GM18508 (cell line): Measurements from ENCODE around the gene ZBTB7A.
A peak's percentile ranks its signal among the peaks of the same experiment; 100 is the strongest.
"Not testable (repeated sequence)": the region's sequence is repeated elsewhere in the genome, so short reads cannot be mapped to it uniquely, and the experiment has no call there.

Source experiments
- ATAC-seq: cut with Tn5 transposase; IDR thresholded peaks from one replicate; pipeline ENCODE4 v1.9.1; 2021; ENCODE audit warnings: moderate number of reproducible peaks; ENCODE audit not compliant: insufficient read depth, unreplicated experiment

ZBTB7A gene

DNA sequence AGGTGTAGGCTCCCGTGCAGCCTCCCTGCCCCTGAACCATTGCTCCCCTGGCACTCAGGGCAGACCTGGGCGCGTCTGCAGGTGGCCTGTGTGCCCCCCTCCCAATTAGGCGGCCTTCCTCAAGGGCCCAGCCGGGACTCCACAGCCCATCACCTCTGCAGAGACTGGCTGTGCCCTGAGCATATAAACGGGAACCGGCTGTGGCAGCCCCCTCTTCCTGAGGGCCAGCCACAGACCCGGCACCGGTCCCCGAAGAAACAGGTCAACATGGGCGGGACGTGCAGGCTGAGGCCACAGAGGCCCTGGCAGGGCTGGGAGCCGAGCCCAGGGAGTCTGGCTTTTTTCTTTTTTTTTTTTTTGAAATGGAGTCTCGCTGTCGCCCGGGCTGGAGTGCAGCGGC is 47.1 kb downstream of the ZBTB7A start:
- ATAC-seq: no peak

DNA sequence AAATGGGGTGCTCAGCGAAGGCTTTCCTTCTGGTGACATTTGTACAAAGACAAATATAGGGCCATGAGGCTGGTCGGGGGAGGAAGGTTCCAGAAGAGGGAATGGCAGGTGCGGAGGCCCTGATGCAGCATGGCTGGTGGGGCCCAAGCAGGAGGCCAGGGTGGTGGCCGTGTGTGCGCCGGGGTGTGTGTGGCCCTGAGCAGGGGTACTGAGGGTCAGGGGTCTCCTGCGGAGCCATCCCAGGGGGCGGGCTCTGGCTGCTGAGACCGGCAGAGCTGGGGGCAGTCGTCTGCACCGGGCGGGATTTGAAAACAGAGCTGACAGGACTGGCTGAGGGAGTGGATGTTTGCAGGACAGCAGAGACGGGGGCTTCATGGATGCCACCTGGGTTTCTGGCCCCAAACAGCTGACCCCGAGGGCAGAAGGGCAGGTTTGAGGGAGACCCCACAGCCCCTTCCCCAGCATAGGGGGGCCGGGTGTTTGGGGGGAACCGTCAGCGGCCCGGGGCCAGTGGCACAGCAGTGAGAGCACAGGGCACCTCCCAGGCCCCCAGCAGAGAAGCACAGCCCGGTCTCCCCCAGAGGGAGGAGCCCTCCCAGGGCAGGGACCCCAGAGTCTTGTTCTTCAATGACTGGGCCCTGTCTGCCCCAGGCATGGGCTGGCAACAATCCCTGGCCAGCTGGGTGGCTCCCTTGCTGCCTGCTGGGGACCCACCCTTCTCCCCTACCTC is 47.8 kb downstream of the ZBTB7A start:
- ATAC-seq: no peak

DNA sequence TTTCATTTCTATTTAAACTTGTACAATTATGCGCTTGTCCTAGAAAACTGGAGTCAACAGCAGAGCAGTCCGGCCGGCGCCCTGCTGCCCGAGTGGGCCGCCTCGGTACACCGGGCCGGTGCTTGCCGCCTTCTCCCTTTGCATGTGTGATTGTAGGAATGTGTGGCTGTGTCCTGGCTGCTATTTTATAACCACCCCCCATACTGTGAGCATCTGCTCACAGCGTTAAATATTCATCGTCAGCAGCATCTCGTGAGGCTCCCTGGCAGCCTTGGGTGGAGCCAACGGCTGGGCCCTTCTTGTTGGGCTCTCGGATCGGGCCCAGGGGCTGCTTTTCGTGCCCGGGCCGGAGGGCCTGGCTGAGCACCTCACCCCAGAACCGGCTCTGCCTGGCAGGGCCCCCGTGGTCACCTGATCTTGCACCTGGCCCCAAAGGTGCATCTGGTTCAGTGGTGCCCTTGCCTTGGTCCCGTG is 48.5 kb downstream of the ZBTB7A start:
- ATAC-seq: no peak

DNA sequence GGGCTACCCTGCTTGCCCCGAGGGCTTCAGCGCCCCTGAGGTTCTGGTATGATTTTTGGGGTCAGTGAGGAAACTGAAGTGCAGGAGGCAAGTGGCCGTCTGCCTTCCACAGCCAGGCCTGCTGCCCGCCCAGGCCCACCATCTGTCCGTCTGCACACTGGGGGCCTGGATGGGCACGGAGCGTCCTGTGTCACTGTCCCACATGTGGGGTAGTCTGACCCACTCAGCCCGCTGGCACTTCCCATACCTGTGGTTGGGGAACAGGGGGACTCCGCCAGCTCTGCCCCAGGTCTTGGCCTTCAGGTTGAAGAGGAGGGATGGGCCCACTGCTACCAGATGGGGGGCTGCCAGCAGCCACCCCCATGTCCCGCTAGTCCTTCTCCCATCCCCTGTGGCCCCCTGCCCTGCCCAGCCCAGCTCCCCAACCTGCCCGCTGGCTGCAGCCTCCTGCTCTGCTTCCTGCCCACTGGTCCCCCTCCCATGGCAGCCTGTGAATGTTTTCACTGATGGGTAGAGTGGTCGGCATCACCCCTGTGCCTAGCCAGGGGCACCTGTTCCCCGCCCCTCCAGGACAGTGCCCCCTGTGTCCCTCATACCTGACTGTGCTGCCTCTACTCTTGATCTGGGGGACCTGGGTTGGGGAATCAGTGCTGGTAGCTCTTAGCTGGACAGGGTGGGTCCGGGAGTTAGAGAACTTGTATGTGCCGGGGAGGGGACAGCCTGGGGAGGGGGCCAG is 49.6 kb downstream of the ZBTB7A start:
- ATAC-seq: no peak

DNA sequence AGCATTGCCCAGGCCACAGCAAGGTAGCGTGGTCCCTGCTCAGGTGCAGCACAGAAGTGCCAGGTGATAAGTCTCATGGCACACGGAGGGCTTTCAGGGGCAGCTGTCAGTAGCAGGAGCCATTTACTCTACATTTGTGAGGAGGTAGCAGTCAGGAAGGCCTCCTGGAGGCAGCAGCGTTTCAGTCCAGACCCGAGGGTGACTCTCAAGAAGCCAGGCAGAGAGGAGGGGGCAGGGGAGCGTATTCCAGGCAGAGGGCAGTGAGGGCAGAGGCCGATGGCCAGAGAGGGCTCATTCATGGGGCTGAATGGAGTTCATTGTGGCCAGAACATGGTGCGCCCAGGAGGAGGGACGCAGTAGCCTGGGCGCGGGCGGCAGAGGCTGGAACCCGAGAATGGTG is 50.2 kb downstream of the ZBTB7A start:
- no peak for ATAC-seq

DNA sequence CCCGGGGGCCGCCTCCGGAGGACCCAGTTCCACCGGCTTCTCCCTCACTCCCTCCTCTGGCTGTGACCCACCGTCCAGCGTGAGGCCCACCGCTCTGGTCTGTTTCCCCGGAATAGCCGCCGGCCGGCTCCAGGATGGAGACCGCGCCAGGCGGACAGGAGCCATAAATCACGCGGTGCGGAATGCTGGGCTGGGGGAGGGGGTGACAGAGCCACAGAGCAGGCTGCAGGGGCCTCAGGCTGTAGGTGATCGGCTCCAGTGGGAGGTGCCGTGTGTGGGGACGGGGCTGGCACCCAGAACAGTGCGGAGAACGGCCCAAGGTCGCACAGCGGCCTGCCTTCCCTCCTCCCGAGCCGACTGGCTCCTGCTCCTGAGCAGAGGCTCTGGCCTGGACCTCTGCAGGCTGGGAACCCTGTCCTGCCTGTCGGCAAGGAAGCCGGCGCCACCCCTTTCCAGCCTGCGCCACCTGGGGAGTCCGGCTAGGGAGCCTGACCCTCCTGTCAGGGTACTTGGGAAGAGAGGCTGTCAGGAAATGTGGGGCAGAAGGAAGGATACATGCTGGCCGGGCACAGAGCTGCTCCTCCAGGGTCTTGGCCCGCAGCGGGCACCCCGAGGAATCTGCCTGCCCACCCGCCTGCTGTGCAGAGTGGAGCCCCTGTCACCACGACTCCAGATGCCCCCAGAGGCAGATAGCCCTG is 50.8 kb downstream of the ZBTB7A start:
- no peak for ATAC-seq

DNA sequence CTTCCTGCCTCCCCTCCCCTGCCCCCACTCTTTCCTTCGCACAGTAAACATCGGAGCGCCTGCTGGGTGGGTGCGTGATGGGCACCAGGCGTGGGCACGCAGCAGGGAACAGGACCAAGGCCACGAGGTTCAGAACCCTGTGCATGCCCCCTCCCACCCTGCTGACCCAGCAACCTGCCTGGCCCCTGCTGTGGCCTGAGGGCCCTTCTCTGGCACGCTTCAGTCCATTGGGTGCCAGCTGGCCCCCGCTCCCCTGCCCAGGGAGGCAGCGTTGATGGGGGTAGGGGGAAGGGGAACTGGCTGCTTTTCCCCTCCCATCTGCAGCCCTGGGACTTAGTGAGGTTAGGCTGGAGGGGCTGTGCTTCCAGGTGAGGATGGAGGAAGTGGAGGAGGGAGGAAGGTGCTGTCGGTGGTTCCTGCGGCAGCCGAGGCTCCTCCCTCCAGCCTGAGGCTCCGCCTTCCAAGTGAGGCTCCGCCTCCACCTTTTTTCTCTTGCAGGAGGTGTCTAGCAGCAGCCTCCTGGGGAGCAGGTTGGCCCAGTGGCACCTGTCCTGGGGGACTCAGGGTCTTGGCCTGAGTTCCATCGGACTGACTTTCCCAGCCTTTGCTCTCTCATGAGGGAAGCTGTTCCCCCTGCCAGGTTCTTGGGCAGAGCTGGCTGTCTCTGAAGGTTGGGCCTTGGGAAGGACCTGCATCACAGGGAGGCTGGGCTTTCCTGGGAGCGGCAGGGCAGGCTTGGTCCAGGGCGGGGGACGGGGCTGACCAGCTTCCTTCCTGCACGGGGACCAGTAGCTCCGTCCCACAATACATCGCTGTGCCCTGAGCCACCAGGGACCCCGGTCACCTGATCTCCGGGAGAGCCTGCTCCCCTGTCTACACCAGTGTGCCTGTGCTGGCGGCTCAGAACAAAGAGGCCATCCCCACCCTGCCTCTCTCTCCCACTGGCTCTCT is 51.9 kb downstream of the ZBTB7A start:
- ATAC-seq: no peak

DNA sequence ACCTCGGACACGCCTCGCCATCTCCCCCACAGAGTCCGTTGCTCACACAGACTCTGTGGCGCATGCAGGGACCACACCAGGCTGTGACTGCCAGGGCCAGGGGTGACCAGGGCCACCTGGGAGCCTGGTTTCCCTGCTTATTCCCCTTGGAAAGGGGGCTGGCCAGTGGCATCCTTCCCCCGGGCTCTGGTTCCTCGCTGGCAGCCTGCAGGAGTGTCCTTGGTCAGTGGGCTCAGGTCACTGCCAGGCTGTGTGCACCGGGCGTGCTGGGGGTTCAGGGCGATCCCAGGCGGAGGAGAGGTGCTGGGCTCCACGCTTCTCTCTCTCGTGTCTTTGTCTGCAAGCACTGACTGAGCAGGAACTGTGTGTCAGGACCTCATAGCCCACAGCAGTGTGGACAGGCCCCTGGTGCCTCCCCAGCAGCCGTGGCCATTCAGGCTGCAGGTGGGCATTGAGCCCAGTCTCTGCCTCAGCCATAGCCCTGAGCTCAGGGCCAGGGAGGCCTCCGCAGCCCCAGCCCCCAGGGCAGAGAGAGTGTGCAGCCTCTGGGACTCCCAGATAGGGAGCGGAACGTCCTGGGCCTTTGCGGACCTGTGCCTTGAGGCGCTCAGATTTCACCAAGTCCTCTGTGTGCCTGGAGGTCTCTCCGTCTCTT is 52.7 kb downstream of the ZBTB7A start:
- no peak for ATAC-seq

DNA sequence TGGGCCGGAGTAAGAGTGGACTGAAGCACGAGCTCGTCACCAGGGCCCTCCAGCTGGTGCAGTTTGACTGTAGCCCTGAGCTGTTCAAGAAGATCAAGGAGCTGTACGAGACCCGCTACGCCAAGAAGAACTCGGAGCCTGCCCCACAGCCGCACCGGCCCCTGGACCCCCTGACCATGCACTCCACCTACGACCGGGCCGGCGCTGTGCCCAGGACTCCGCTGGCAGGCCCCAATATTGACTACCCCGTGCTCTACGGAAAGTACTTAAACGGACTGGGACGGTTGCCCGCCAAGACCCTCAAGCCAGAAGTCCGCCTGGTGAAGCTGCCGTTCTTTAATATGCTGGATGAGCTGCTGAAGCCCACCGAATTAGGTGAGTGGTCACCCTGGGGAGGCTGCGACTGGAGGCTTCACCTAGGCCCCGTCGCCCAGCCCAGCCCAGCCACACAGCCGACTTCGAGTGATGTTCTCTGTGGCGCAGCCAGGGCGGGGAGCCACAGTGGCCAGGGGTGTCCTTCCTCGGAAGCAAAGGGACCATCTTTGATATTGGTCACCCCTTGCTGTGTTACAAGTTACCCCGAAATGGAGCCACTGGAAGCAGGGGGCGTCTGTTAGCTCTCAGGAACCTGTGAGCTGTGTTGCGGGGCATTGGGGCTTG is 53.6 kb downstream of the ZBTB7A start:
- ATAC-seq: no peak

DNA sequence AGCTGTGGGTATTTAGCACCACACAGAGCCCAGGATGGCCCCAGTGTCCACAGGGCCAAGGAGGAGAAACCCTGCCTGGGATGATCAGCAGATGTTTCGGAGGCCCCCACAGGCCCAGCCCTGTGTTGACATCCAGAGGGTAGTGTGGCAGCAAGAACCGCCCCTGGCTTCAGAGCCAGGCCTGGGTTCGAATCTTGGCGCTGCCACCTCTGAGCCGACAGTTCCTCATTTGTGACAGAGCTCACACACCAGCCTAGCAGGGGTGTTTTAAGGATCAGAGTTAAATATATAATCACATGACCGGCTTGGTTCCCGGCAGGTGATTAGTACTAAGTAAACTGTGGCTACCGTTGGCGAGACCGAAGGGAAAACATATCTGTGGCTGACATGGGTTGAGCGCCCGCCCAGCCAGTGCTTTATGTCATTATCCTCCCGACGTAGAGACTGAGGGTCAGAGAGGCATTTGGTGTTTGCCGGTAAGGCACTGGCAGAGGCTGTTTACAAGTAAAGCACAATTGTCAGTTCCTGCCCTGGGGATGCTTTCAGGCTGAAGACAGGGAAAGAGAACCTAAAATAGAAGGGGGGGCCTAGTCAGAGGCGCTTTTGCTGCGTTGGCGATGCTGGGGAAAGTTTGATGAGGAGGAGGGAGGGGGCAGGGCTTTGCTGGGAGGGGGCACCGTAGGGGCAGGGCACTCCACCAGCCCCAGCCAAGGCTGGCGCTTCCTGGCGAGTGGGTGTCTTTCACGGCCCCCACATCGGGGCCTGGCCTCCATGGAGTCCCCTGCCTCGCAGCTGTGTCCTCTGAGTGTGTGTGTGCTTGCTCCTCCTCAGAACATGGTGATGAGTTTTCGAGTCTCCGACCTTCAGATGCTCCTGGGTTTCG is 54.4 kb downstream of the ZBTB7A start:
- ATAC-seq: no peak

DNA sequence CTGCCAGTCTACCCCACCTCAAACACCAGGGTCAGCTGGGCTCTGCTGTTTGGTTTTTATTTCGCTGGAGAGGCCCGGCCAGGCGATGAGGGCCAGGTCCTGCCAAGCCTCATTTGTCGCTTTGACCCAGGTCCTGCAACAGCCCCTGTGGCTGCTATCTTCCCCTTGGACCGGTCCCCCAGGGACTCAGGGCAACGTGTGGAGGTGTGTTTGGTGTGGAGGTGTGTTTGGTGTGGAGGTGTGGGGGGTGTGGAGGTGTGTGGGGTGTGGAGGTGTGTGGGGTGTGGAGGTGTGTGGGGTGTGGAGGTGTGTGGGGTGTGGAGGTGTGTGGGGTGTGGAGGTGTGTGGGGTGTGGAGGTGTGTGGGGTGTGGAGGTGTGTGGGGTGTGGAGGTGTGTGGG is 55.3 kb downstream of the ZBTB7A start:
- ATAC-seq: not testable (repeated sequence)

DNA sequence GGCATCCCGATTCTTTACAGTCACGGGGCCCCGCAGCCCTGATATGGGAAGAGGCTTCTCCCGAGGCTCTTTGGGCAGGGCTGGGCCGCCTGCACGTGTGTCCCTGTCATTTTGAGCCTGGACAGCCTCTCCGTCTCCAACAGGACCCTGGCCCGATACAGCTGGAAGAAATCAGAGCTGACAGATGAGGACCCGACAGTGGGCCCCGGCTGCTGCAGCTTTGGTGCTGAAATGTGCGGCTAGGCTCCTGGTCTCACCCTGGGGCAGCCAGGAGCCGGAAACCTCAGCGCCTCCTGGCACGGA is 55.9 kb downstream of the ZBTB7A start:
- no peak for ATAC-seq

DNA sequence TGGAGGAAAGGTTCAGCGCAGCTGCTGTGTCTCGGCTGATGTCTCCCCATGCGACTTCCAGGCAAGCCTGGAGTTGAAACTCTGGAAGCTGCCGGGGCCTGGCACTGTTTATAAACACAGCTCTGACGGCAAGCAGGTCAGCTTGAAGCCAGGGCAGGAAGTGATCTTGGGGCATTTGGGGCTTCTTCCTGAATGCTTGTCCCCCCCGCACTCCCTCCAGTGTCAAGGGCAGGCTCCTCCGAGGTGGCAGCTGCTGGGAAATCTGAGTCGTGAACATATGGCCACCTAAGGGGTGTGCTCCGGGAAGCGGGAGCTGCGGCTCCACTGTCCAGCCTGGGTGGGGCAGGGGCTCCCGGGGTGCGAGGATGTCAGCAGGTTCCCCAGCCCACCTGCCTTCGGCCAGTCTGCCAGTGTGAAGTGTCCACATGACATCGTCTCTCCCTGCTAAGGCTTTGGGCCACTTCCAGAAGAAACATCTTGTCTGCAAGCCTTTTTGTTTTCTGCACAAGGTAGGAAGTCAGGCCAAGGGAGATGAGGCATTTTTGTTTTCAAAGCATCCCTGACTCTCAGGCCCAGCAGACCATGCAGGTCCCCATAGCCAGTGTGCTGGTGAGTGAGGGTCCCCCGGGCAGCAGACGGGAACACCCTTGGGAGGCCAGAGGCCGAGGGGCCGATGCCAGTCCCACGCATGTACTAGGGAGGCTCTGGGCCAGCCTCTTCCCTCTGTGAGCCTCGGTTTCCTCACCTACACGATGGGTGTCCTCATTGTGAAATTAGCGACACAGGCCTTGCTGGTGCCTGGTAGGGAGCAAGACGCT is 56.5 kb downstream of the ZBTB7A start:
- no peak for ATAC-seq

DNA sequence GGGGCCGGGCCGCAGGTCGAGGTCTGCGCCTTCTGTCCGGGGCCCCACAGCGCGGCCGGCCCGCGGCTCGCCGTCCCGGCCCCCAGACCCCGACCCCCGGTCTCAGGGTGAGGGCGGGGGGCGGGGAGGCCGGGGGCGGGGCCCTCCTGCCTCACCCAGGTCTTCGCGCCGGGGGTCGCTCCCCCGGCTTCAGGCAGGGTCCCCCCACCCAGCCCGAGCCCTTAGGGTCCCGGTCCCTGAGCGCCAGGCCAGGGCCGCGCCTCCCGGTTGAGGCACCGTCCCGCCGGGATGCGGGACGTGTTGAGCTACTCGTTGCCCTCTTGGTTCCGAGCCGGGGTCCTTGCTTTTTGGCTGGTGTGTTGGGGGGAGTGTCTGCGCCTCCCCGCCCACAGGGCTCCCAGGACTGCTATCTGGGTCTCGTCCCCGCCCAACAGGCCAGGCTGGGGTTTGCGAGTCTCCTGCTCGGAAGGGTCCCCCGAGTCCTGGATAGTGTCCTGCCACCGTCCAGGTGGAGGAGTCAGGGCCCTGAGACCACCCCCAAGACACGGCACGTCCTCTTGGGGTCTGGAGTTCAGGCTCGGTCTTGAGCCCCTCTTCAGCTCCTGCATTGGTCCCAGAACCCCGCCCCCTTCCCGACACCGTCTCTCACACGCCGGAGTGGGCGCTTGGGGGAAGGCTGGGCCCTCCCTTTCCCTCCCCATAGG is 58.7 kb downstream of the ZBTB7A start:
- no peak for ATAC-seq

DNA sequence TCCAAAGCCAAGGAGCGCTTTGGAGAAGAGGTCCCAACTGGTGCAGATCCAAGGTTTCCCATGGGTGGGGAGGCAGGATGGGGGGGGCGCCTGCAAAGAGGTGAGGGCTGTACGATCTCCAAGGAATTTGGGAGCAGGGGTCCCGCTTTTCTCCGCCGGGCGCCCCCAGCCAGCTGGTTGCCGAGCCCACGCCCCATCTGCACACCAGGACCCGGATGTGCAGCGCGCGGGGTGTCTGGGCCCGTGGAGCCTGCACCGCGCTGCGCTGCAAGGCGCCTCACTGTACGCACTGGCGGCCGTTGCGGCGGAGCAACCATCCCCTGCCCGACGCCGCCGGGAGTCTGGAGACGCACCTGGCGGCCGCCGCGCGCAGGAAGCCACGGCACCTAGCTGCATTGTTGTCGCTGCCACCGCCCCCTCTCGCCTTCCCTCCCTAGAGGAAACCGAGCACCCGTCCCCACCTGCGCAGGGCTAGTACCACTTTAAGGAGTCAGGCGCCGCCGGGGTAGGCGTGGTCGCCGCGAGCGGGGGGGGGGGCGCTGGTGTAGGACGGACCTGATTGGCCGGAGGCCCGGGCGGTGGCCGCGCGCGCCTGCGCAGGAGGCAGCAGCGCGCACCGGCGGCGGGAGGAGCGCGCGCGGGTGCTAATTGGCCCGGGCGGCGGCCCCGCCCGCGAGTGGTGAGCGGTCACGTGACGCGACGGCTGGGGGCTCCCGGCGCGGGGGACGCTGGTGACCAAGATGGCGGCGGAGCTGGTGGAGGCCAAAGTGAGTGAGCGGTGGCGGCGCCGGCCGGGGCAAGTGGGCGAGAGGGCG is 59.5 kb downstream of the ZBTB7A start, which contains the start of gene PIAS4:
Gene PIAS4 (plus strand): TSS at position 716 of the 815 bp plus-strand sequence. CDS start 25 bp downstream, at position 741.
- ATAC-seq: peak; percentile 49

DNA sequence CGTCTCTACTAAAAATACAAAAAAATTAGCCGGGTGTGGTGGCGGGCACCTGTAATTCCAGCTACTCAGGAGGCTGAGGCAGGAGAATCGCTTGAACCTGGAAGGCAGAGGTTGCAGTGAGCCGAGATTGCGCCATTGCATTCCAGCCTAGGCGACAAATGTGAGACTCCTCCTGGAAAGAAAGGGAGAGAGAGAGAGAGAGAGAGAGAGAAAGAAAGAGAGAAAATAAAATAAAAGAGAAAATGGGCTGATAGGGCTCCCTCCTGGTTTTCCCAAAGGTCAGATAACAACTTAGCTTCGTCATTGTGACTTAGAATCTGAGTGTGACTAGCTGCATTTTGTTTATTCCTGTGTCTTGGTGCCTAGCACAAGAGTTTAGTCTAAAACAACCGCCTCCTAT is 61.3 kb downstream of the ZBTB7A start:
- ATAC-seq: not testable (repeated sequence)
